ENCODE results near the gene STK39. TPM values are rescaled to one million over a fixed set of nuclear protein-coding genes. Genes with fewer than 3 reads are reported as not detected.

Gene STK39
- total RNA-seq, 1 experiment from 2014 or later, result 15.9 TPM

- ChIA-PET CTCF (no interaction called here), POLR2A (ENCODE audit: low non-redundant PET) (no interaction called here)
- Histone ChIP-seq H3K27me3 (replicated peaks; ENCODE audit: insufficient read depth, low read depth, low read length, poor library complexity) (no peaks in the 10 kb centered on the region), H3K9me3 (ENCODE audit: low read depth, low read length, poor library complexity, severe bottlenecking) (no peaks in the 10 kb centered on the region), H3K4me1 (ENCODE audit: insufficient read depth, low read length, poor library complexity, severe bottlenecking) (peaks cover 29% of the 10 kb centered on the region), H3K36me3 (ENCODE audit: insufficient read depth, low read length, poor library complexity, severe bottlenecking) (no peaks in the 10 kb centered on the region), H3K4me3 (ENCODE audit: low read depth, low read length, poor library complexity, severe bottlenecking) (no peak overlapping the region), H3K27ac (ENCODE audit: low read depth, low read length, poor library complexity, severe bottlenecking) (no peak overlapping the region)
- TF ChIP-seq CTCF (conservative IDR thresholded peaks at IDR 0.05; ENCODE audit: low read depth, low read length) (no peak), EZH2 (IDR thresholded peaks at IDR 0.05; ENCODE audit: borderline replicate concordance, low read depth, low read length, poor library complexity, severe bottlenecking) (no peak)
- BruUV-seq (replicated peaks), result no TSS peak
- DNase-seq (ENCODE audit: low spot score), result no peak
- intact Hi-C loops (cut with micrococcal nuclease; ENCODE audit: unreplicated experiment), result no loop called here
These were observed 102.4 kb downstream of the STK39 start for GRCh38 chr2:168145011-168145410.

- no peak overlapping the region for H3K27ac ChIP-seq (ENCODE audit: low read depth, low read length, poor library complexity, severe bottlenecking)
- POLR2A ChIA-PET (ENCODE audit: low non-redundant PET), result no interaction called here
- H3K9me3 ChIP-seq (ENCODE audit: low read depth, low read length, poor library complexity, severe bottlenecking), result no peaks in the 10 kb centered on the region
- CTCF ChIA-PET, result no interaction called here
- H3K4me3 ChIP-seq (ENCODE audit: low read depth, low read length, poor library complexity, severe bottlenecking), result no peak overlapping the region
- peaks cover 27% of the 10 kb centered on the region for H3K4me1 ChIP-seq (ENCODE audit: insufficient read depth, low read length, poor library complexity, severe bottlenecking)
- H3K36me3 ChIP-seq (ENCODE audit: insufficient read depth, low read length, poor library complexity, severe bottlenecking), result no peaks in the 10 kb centered on the region
- TF ChIP-seq EZH2 (IDR thresholded peaks at IDR 0.05; ENCODE audit: borderline replicate concordance, low read depth, low read length, poor library complexity, severe bottlenecking) (no peak), CTCF (conservative IDR thresholded peaks at IDR 0.05; ENCODE audit: low read depth, low read length) (no peak)
- no peaks in the 10 kb centered on the region for H3K27me3 ChIP-seq (replicated peaks; ENCODE audit: insufficient read depth, low read depth, low read length, poor library complexity)
- intact Hi-C loops (cut with micrococcal nuclease; ENCODE audit: unreplicated experiment), result no loop called here
- no TSS peak for BruUV-seq (replicated peaks)
- no peak for DNase-seq (ENCODE audit: low spot score)
These were observed 103.6 kb downstream of the STK39 start for GRCh38 chr2:168143813-168144212.

GRCh38 chr2:168140892-168141291, 106.5 kb downstream of the STK39 start:
- Histone ChIP-seq H3K27me3 (replicated peaks; ENCODE audit: insufficient read depth, low read depth, low read length, poor library complexity) (no peaks in the 10 kb centered on the region), H3K36me3 (ENCODE audit: insufficient read depth, low read length, poor library complexity, severe bottlenecking) (no peaks in the 10 kb centered on the region), H3K4me1 (ENCODE audit: insufficient read depth, low read length, poor library complexity, severe bottlenecking) (peaks cover 35% of the 10 kb centered on the region), H3K27ac (ENCODE audit: low read depth, low read length, poor library complexity, severe bottlenecking) (no peak overlapping the region), H3K4me3 (ENCODE audit: low read depth, low read length, poor library complexity, severe bottlenecking) (no peak overlapping the region), H3K9me3 (ENCODE audit: low read depth, low read length, poor library complexity, severe bottlenecking) (no peaks in the 10 kb centered on the region)
- intact Hi-C loops (cut with micrococcal nuclease; ENCODE audit: unreplicated experiment), result no loop called here
- CTCF ChIA-PET, result no interaction called here
- DNase-seq (ENCODE audit: low spot score), result no peak
- TF ChIP-seq EZH2 (IDR thresholded peaks at IDR 0.05; ENCODE audit: borderline replicate concordance, low read depth, low read length, poor library complexity, severe bottlenecking) (no peak), CTCF (conservative IDR thresholded peaks at IDR 0.05; ENCODE audit: low read depth, low read length) (no peak)
- no TSS peak for BruUV-seq (replicated peaks)
- POLR2A ChIA-PET (ENCODE audit: low non-redundant PET), result no interaction called here

All from A673 (cell line).